Middle frontal gyrus (tissue), 1 donor: ENCODE results near the gene C5orf58.
A peak's percentile ranks its signal among the peaks of the same experiment; 100 is the strongest.

Source experiments
- DNase-seq: peaks from one replicate; pipeline ENCODE4 v3.0.0-alpha.2; 2015; ENCODE audit warnings: low spot score; ENCODE audit errors: extremely low spot score

Gene C5orf58, protein sequence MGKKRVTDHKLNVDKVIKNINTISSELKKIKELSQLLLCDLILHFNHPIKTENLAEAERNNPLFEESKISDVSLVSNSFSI

GRCh38 chr5:170232786-170233185 is at the start of gene C5orf58:
Gene C5orf58, plus strand, starts transcription at chr5:170232985. Its CDS starts 1,992 bp downstream, at chr5:170234977.
- DNase-seq: no peak

DNA sequence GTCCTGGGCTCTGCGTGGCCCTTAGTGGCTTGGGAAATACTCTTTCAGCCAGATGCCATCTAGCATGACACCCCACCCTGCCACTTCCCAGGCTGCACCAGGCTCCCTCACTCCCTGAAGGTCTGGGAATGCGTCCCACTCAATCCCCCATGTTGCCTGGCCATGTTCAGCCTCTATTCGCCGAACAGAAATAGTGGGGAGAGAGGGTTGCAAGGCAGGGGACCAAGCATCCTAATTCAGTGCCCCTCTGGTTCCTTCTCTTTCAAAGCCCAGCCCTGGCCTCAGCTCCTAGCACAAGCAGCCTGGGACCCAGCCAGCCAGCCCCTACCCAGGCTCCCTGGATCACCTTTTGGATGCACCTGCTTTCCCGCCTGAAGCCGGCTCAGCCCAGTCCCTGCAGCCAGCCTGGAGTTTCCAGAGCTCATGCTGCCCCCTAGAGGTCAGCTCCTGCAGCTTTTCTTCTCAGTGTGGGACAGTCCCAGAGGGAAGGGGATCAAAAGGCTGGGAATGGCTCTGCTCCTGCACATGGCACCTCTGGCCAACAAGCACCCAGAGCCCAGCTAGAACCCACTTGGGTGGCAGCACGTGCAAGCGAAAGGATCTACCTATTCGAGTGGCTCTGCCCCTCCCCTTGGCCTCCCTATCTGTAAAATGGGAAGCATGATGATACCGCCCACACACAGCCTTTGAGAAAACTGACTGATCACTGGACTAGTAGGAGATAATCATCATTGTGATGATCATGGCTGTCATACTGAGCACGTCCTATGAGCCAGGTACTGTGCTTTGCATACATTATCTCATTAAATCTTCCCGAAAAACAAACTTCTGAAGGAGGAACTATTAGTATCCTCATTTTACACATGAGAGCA is 48.7 kb upstream of the C5orf58 start:
- DNase-seq: no peak

GRCh38 chr5:170184737-170185136 is 48.0 kb upstream of the C5orf58 start:
- no peak for DNase-seq

- DNase-seq: no peak
Measured at GRCh38 chr5:170186156-170186555, 46.6 kb upstream of the C5orf58 start.

- no peak for DNase-seq
Measured at GRCh38 chr5:170186856-170187255, 45.9 kb upstream of the C5orf58 start.

DNA sequence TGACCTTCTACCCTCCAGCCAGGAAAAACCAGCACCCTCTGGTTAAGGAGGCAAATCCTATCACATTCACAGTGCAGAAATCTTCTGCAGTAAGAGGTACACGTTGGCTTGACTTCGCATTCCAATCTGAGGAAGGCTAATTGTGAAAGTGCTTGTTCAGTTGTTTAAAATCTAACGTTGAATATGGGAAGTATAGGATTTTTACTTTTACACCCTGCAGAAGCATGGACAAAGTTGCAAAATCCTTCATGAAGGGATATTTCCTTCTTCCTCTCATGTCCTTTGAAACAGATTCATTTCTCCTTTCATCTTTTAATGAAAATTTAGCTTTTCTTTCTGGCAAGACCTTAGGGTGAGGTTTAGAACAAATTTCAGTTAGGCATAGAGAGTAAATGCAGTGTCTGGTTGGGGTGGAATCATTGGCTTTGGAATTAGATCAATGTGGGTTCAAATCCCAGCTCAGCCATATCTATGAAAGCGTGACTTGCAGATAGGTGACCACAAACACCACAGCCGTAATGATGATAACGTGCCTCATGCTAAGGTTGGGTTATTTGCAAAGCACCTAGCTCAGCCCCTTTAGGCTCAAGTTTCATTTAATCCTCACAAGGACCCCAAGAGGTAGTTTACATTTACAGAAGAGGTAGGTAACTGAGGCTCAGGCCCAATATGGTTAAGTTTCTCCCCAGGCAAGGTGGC is 42.2 kb upstream of the C5orf58 start:
- no peak for DNase-seq

GRCh38 chr5:170192829-170193228 is 40.0 kb upstream of the C5orf58 start:
- DNase-seq: no peak

DNA sequence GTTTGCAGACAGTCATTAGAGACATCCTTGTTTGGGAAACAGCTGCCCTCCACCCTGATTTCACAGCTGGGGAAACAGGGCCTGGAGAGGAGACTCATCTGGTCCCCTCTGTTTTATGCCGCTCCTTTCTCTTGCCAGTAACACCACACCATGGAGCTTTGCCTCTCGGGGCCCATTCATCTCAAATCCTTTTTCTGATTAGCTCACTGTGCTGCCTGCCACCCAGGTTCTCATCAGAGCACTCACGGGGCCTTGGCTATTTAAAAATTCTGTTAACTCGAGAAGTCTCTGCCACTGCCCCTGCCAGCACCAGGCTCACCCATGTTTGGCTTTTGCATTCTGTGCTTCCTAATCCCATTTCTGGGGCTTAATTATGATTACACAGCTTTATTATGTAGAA is 36.8 kb upstream of the C5orf58 start:
- DNase-seq: no peak

DNA sequence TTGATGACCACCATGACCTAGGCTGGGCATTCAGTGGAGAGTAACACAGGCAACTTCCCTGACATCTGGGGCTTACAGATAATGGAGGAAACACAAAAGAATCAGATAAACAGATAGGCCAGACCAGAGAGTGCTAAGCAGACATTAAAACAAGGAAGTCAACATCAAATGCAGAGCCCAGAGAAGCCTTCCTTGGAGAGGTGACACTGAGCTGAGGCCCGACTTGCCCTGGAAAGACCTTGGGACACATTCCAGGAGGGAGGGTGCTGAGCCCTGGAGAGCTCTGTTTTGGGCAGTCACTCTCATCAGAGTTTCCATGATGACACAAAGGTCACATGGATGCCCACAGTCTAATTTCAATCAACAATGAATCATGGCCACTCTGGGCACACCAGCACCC is 31.9 kb upstream of the C5orf58 start:
- no peak for DNase-seq

- no peak for DNase-seq
Measured at GRCh38 chr5:170201311-170201710, 31.5 kb upstream of the C5orf58 start.

DNA sequence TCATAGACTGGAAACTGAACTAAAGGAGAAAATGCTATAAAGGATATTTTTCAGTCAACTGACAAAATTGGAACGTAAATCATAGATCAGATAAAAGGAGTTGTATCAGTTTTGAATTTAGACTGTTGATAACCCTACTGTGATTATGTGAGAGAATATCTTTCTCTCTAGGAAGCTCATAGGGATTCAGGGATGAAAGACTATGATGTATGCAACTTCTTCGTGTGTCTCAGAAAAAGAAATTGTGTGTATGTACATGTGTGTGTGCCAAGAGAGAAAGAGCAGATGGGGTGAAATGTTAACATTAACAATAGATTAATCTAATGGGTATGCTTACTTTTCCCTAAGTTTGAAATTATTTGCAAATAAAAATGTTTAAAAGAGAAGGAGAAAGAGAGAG is 30.7 kb upstream of the C5orf58 start:
- no peak for DNase-seq

- DNase-seq: no peak
Measured at GRCh38 chr5:170204202-170204601, 28.6 kb upstream of the C5orf58 start.

DNA sequence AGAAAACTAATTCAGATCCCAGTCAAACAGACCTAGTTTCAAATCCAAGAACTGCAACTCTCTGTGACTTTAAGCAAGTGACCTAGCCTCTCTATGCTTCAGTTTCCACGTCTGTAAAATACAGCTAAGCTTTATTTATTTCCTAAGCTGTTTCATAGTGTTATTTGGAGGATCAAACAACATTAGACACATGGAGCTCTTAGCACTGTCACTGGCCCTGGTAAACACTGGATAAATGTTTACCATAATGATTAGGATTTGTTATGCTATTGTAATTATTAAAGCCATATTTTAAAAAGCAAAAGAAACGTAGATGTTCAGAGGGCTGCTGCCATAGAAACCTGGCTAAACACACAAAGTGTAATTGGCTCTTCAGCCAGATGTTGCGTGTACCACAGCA is 26.6 kb upstream of the C5orf58 start:
- DNase-seq: no peak

GRCh38 chr5:170206958-170207357 is 25.8 kb upstream of the C5orf58 start:
- no peak for DNase-seq

DNA sequence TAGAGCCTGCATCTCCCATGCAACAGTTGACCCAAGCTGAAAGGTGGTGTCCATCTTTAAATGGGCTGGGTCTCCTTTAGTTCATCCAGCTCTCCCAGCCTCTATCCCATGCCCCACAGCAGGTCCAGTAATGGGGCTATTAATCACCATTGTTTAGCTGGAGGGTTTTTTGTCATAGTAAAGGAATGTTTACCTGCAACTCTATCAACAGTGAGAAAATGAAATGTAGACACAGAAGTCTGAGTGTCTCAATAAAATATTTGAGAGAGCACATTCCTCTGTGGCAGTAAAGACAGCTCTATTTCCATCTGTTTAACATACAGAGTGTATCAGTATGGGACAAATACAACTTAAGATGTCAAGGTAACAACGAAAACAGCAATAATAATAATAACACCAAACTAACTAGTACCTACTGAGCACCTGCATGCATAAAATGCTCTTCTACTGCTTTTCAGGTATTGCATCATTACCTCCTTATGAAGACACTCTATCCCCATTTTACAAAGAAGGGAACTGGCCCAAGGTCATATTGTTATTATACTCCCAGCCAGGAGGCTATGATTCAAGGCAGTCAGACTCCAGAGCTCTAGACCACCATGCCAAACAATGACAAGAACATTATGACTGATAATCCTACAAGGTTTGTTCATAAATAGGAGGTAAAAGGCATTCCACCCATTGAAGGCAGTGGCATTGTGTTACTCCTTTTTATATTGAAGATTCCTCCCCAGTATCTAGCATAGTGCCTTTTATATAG is 21.0 kb upstream of the C5orf58 start:
- no peak for DNase-seq

- no peak for DNase-seq
Measured at GRCh38 chr5:170216257-170216864, 16.4 kb upstream of the C5orf58 start.

- no peak for DNase-seq
Measured at GRCh38 chr5:170217831-170218230, 15.0 kb upstream of the C5orf58 start.

GRCh38 chr5:170218726-170219125 is 14.1 kb upstream of the C5orf58 start:
- DNase-seq: peak; percentile 53

DNA sequence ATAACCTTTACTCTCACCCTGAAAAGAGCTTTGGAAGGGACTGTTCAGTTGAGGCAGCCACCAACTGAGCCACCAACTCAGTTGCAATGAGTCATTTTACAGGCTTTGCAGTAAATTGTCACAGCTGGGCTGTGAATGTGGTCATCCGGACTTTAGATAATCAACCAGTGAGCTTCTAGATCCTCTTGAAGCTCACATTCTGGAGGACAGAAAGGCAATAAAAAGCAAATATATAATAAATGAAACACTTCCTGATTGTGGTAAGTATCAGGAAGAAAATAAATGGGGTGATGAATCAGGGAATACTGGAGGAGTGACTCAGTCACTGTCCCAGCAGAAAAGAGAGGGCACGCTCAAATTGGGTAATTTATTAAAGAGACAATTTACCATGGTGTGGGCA is 13.2 kb upstream of the C5orf58 start:
- peak; percentile 31 for DNase-seq

- no peak for DNase-seq
Measured at GRCh38 chr5:170220191-170220590, 12.6 kb upstream of the C5orf58 start.

GRCh38 chr5:170221327-170221741 is 11.5 kb upstream of the C5orf58 start:
- DNase-seq: no peak
